IMR-90 (cell line): ENCODE results near the gene CDH15. TPM values are rescaled to one million over a fixed set of nuclear protein-coding genes. Genes with fewer than 3 reads are reported as not detected.

Source experiments
- ATAC-seq: fragments of 200-7000 bp; cut with Tn5 transposase; 2 replicates; pipeline ENCODE4 v1.9.1; 2020; ENCODE audit warnings: low read depth, mild to moderate bottlenecking, moderate library complexity
- BruUV-seq: library from RNA; stranded (reverse); fragments of 400-500 nt; replicated peaks from 2 replicates; lab custom pipeline; 2021; lab: Mats Ljungman, UMichigan
- CTCF ChIA-PET: fragments of 300-600 bp; formaldehyde crosslinking; extraction: SDS; loops from one replicate; lab custom pipeline; 2021; ENCODE audit warnings: antibody characterized with exemption; lab: Yijun Ruan, JAX
- POLR2A ChIA-PET: fragments of 300-600 bp; sonication (Branson Sonifier 250); formaldehyde crosslinking; loops from one replicate; lab custom pipeline; 2022; ENCODE audit warnings: antibody characterized with exemption; ENCODE audit not compliant: unreplicated experiment; lab: Charles Lee
- DNase-seq: peaks from one replicate; pipeline ENCODE4 v3.0.0; 2013
- H2AFZ ChIP-seq: replicated peaks from 2 replicates; pipeline ENCODE3; 2013; ENCODE audit warnings: low read length, mild to moderate bottlenecking; ENCODE audit not compliant: poor library complexity
- H2AK5ac ChIP-seq: 2 replicates; pipeline ENCODE4 v1.6.1; 2013; ENCODE audit warnings: low read depth, low read length, inconsistent platforms
- H2AK9ac ChIP-seq: replicated peaks from 2 replicates; pipeline ENCODE3; 2013; ENCODE audit warnings: mild to moderate bottlenecking, low read depth, low read length, moderate library complexity; ENCODE audit not compliant: poor library complexity
- H2BK120ac ChIP-seq: 2 replicates; pipeline ENCODE4 v1.6.1; 2013; ENCODE audit warnings: low read depth, low read length, inconsistent platforms
- H2BK15ac ChIP-seq: 3 replicates; pipeline ENCODE4 v1.6.1; 2013; ENCODE audit warnings: low read depth, low read length, inconsistent platforms
- H2BK20ac ChIP-seq: 2 replicates; pipeline ENCODE4 v1.6.1; 2013; ENCODE audit warnings: low read depth, mild to moderate bottlenecking, inconsistent platforms, low read length, moderate library complexity
- H2BK5ac ChIP-seq: 2 replicates; pipeline ENCODE4 v1.6.1; 2013; ENCODE audit warnings: mild to moderate bottlenecking, low read depth, low read length, inconsistent platforms; ENCODE audit not compliant: poor library complexity, severe bottlenecking
- H3K14ac ChIP-seq: replicated peaks from 2 replicates; pipeline ENCODE4 v1.6.1; 2013; ENCODE audit warnings: low read depth, low read length, inconsistent platforms
- H3K18ac ChIP-seq: 2 replicates; pipeline ENCODE4 v1.6.1; 2013; ENCODE audit warnings: low read depth, low read length, control low read depth
- H3K23ac ChIP-seq: 2 replicates; pipeline ENCODE4 v1.6.1; 2013; ENCODE audit warnings: low read depth, low read length, inconsistent platforms
- H3K27ac ChIP-seq: 2 replicates; pipeline ENCODE4 v1.5.1; 2013; ENCODE audit warnings: mild to moderate bottlenecking, control low read depth, low read length; ENCODE audit not compliant: insufficient read depth
- H3K27me3 ChIP-seq: 2 replicates; pipeline ENCODE4 v1.6.1; 2013; ENCODE audit warnings: low read length; ENCODE audit not compliant: control insufficient read depth, insufficient read depth
- H3K36me3 ChIP-seq: 2 replicates; pipeline ENCODE4 v1.6.1; 2013; ENCODE audit warnings: low read length, mixed read lengths; ENCODE audit not compliant: control insufficient read depth, insufficient read depth
- H3K4ac ChIP-seq: 2 replicates; pipeline ENCODE4 v1.6.1; 2013; ENCODE audit warnings: low read depth, low read length, inconsistent platforms
- H3K4me1 ChIP-seq: 2 replicates; pipeline ENCODE4 v1.6.1; 2013; ENCODE audit warnings: low read length, mixed read lengths; ENCODE audit not compliant: control insufficient read depth, insufficient read depth
- H3K4me2 ChIP-seq: 2 replicates; pipeline ENCODE4 v1.6.1; 2013; ENCODE audit warnings: low read depth, mild to moderate bottlenecking, control low read depth, low read length, moderate library complexity
- H3K4me3 ChIP-seq: 2 replicates; pipeline ENCODE4 v1.5.1; 2013; ENCODE audit warnings: low read depth, mild to moderate bottlenecking, control low read depth, low read length, moderate library complexity; ENCODE audit not compliant: insufficient read depth
- H3K56ac ChIP-seq: 2 replicates; pipeline ENCODE4 v1.6.1; 2013; ENCODE audit warnings: low read length, inconsistent platforms; ENCODE audit not compliant: insufficient read depth; ENCODE audit errors: extremely low read depth
- H3K79me1 ChIP-seq, 2 experiments: 2 replicates each; pipeline ENCODE4 v1.6.1; 2013; ENCODE audit warnings: low read length in 2 of 2, inconsistent platforms in 1 of 2, low read depth in 1 of 2
- H3K9ac ChIP-seq: 2 replicates; pipeline ENCODE4 v1.6.1; 2013; ENCODE audit warnings: low read depth, low read length, control low read depth
- H3K9me1 ChIP-seq: 2 replicates; pipeline ENCODE4 v1.6.1; 2013; ENCODE audit warnings: low read length, inconsistent platforms; ENCODE audit not compliant: insufficient read depth
- H3K9me3 ChIP-seq: 2 replicates; pipeline ENCODE4 v1.6.1; 2013; ENCODE audit warnings: low read length; ENCODE audit not compliant: control insufficient read depth, insufficient read depth
- H4K20me1 ChIP-seq: 2 replicates; pipeline ENCODE4 v1.6.1; 2013; ENCODE audit warnings: low read length, inconsistent platforms; ENCODE audit not compliant: insufficient read depth
- H4K5ac ChIP-seq: 2 replicates; pipeline ENCODE4 v1.6.1; 2013; ENCODE audit warnings: mild to moderate bottlenecking, low read depth, low read length, control low read depth
- H4K8ac ChIP-seq, 2 experiments: 2 replicates each; pipeline ENCODE4 v1.6.1; 2013; ENCODE audit warnings: low read depth in 2 of 2, low read length in 2 of 2, control low read depth in 1 of 2, inconsistent platforms in 1 of 2
- H4K91ac ChIP-seq: 2 replicates; pipeline ENCODE4 v1.6.1; 2013; ENCODE audit warnings: low read depth, low read length, inconsistent platforms; ENCODE audit not compliant: insufficient read depth
- BHLHE40 ChIP-seq: fragments of 150-350 bp; IDR thresholded peaks from 2 replicates; pipeline ENCODE4 v1.6.1; 2016; ENCODE audit warnings: mild to moderate bottlenecking, low read depth, low read length
- CEBPB ChIP-seq: IDR thresholded peaks from 2 replicates; pipeline ENCODE4 v1.6.1; 2012; ENCODE audit warnings: low read depth, low read length, improper control_type of control experiment
- CHD1 ChIP-seq: IDR thresholded peaks from 2 replicates; pipeline ENCODE4 v1.6.1; 2012; ENCODE audit warnings: low read depth, low read length, improper control_type of control experiment
- FOS ChIP-seq: fragments of 150-350 bp; IDR thresholded peaks from 2 replicates; pipeline ENCODE4 v1.6.1; 2016; ENCODE audit warnings: low read depth, low read length
- MAFK ChIP-seq: IDR thresholded peaks from 2 replicates; pipeline ENCODE4 v1.6.1; 2012; ENCODE audit warnings: low read depth, low read length, improper control_type of control experiment
- MAZ ChIP-seq: IDR thresholded peaks from 2 replicates; pipeline ENCODE4 v1.6.1; 2012; ENCODE audit warnings: low read depth, mild to moderate bottlenecking, low read length, improper control_type of control experiment, moderate library complexity, borderline replicate concordance
- MXI1 ChIP-seq: IDR thresholded peaks from 2 replicates; pipeline ENCODE4 v1.6.1; 2012; ENCODE audit warnings: low read depth, mild to moderate bottlenecking, low read length, moderate library complexity, borderline replicate concordance
- NFE2L2 ChIP-seq: fragments of 150-350 bp; IDR thresholded peaks from 2 replicates; pipeline ENCODE4 v1.6.1; 2016; ENCODE audit warnings: low read depth, mild to moderate bottlenecking, low read length
- POLR2A ChIP-seq: IDR thresholded peaks from 2 replicates; pipeline ENCODE4 v1.6.1; 2012; ENCODE audit warnings: mild to moderate bottlenecking, low read depth, low read length
- RAD21 ChIP-seq: IDR thresholded peaks from 2 replicates; pipeline ENCODE4 v1.6.1; 2012; ENCODE audit warnings: low read length, improper control_type of control experiment
- RCOR1 ChIP-seq: IDR thresholded peaks from 2 replicates; pipeline ENCODE4 v1.6.1; 2012; ENCODE audit warnings: mild to moderate bottlenecking, low read length, improper control_type of control experiment; ENCODE audit not compliant: insufficient replicate concordance
- RFX5 ChIP-seq: IDR thresholded peaks from 2 replicates; pipeline ENCODE4 v1.8.0; 2012; ENCODE audit warnings: low read depth, mild to moderate bottlenecking, low read length, moderate library complexity
- SMC3 ChIP-seq: fragments of 150-350 bp; IDR thresholded peaks from 2 replicates; pipeline ENCODE4 v1.6.1; 2016; ENCODE audit warnings: low read depth, mild to moderate bottlenecking, antibody characterized with exemption, low read length, moderate library complexity
- WGBS, 2 experiments: methylation state at CpG; one replicate each; pipeline versions ENCODE4 v1.1.5 to v1.1.7; 2013; ENCODE audit warnings: missing lambda C conversion rate in 2 of 2; ENCODE audit not compliant: insufficient read length in 1 of 2; ENCODE audit errors: extremely low coverage in 2 of 2; 5-methylcytosine and 5-hydroxymethylcytosine counted together
- dilution Hi-C: fragments of 300-500 bp; cut with HindIII; formaldehyde crosslinking; loops from one replicate; pipeline ENCODE4 v1.14.3; 2018; ENCODE audit warnings: low sequenced_read_pairs; ENCODE audit not compliant: unreplicated experiment
- in situ Hi-C: fragments of 300-500 bp; cut with MboI; formaldehyde crosslinking; loops from 3 replicates; pipeline ENCODE4 v1.14.3; 2019; ENCODE audit warnings: low sequenced_read_pairs, inconsistent platforms, mixed read lengths
- intact Hi-C: fragments of 100-400 bp; cut with micrococcal nuclease; formaldehyde crosslinking; loops from 2 replicates; pipeline ENCODE4 v1.10.0; 2022
- polyA plus RNA-seq, 3 experiments: library from polyadenylated mRNA; depleted of rRNA; stranded (reverse); fragments of >200 nt; gene quantifications; 2 replicates each; pipeline ENCODE4 v1.2.3, GENCODE V29; 2012; ENCODE audit warnings: low replicate concordance in 1 of 3
- total RNA-seq: library from RNA; depleted of rRNA; stranded (reverse); fragments of >200 nt; gene quantifications from 2 replicates; pipeline ENCODE4 v1.2.3, GENCODE V29; 2012
- TF ChIP-seq, protein P1 (sequence below): conservative IDR thresholded peaks from 2 replicates; pipeline ENCODE4 v1.5.1; 2012; ENCODE audit warnings: mild to moderate bottlenecking, low read depth, low read length, improper control_type of control experiment
- TF ChIP-seq, protein P2 (sequence below): fragments of 150-350 bp; IDR thresholded peaks from 2 replicates; pipeline ENCODE4 v1.6.1; 2017; ENCODE audit warnings: mild to moderate bottlenecking, antibody characterized with exemption, low read length, low read depth
- TF ChIP-seq, protein P3 (sequence below): fragments of 150-350 bp; IDR thresholded peaks from 2 replicates; pipeline ENCODE4 v1.6.1; 2016; ENCODE audit warnings: low read depth, mild to moderate bottlenecking, low read length, moderate library complexity, borderline replicate concordance

The CDH15 gene
- total and polyA plus RNA-seq, 2 of the 4 experiments (the other 2 are of a cell fraction) = 0.18 to 0.62 TPM

DNA sequence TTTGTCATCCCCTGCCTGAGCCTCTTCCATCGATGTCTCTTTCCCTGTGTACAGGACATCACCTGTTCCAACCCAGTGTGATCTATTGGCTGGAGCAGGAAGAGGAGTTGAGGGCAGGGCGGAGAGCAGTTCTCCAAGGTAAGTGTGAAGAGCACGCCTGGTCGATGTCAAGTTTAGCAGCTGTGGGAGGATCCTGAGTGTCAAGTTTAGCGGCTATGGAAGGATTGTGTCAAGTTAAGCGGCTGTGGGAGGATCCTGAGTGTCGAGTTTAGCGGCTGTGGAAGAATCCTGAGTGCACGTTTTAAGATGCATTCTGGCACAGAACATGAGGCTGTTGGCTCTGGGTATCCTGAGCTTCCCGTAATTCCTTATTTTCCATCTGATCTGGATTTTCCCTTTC lies 53.1 kb downstream of the CDH15 start:
- Histone ChIP-seq H3K4me3 (no peak overlapping the region), H4K8ac (no peak overlapping the region), H2BK15ac (no peak overlapping the region), H3K4ac (no peak overlapping the region), H2BK120ac (no peak overlapping the region), H3K18ac (no peak overlapping the region), H2BK5ac (no peak overlapping the region), H3K79me1 (peaks cover 38 to 39% of the 10 kb centered on the region in 2 experiments), H3K4me2 (no peak overlapping the region), H3K27ac (no peak overlapping the region), H2AK9ac (no peak overlapping the region), H2AK5ac (no peak overlapping the region), H4K91ac (no peak overlapping the region), H3K27me3 (no peaks in the 10 kb centered on the region), H3K36me3 (peaks cover 69% of the 10 kb centered on the region), H2BK20ac (no peak overlapping the region), H2AFZ (no peak overlapping the region), H3K23ac (no peak overlapping the region), H3K9me1 (0 out of 2 replicates have a peak, but pooled peaks cover 3% of the 10 kb centered on the region), H3K14ac (no peak overlapping the region), H4K20me1 (no peaks in the 10 kb centered on the region), H3K56ac (no peak overlapping the region), H3K9me3 (peaks cover 33% of the 10 kb centered on the region), H3K9ac (no peak overlapping the region), H3K4me1 (no peaks in the 10 kb centered on the region), H4K5ac (no peak overlapping the region)
- ChIA-PET CTCF (no interaction called here), POLR2A (no interaction called here)
- 100% methylated on average over 5 of the region's 10 CpGs; no CpG with 5 or more reads in 1 of the 2 experiments for WGBS, 2 experiments
- no peak for ATAC-seq
- in situ Hi-C loops = no loop called here
- dilution Hi-C loops = no loop called here
- DNase-seq = no peak
- intact Hi-C loops = no loop called here
- BruUV-seq = no TSS peak
- TF ChIP-seq, protein P1, sequence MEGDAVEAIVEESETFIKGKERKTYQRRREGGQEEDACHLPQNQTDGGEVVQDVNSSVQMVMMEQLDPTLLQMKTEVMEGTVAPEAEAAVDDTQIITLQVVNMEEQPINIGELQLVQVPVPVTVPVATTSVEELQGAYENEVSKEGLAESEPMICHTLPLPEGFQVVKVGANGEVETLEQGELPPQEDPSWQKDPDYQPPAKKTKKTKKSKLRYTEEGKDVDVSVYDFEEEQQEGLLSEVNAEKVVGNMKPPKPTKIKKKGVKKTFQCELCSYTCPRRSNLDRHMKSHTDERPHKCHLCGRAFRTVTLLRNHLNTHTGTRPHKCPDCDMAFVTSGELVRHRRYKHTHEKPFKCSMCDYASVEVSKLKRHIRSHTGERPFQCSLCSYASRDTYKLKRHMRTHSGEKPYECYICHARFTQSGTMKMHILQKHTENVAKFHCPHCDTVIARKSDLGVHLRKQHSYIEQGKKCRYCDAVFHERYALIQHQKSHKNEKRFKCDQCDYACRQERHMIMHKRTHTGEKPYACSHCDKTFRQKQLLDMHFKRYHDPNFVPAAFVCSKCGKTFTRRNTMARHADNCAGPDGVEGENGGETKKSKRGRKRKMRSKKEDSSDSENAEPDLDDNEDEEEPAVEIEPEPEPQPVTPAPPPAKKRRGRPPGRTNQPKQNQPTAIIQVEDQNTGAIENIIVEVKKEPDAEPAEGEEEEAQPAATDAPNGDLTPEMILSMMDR = no peak
- TF ChIP-seq NFE2L2 = no peak
- TF ChIP-seq CEBPB = no peak
- TF ChIP-seq, protein P2, sequence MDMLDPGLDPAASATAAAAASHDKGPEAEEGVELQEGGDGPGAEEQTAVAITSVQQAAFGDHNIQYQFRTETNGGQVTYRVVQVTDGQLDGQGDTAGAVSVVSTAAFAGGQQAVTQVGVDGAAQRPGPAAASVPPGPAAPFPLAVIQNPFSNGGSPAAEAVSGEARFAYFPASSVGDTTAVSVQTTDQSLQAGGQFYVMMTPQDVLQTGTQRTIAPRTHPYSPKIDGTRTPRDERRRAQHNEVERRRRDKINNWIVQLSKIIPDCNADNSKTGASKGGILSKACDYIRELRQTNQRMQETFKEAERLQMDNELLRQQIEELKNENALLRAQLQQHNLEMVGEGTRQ = no peak
- TF ChIP-seq CHD1 = no peak
- TF ChIP-seq, protein P3, sequence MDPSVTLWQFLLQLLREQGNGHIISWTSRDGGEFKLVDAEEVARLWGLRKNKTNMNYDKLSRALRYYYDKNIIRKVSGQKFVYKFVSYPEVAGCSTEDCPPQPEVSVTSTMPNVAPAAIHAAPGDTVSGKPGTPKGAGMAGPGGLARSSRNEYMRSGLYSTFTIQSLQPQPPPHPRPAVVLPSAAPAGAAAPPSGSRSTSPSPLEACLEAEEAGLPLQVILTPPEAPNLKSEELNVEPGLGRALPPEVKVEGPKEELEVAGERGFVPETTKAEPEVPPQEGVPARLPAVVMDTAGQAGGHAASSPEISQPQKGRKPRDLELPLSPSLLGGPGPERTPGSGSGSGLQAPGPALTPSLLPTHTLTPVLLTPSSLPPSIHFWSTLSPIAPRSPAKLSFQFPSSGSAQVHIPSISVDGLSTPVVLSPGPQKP = no peak
- no peak for TF ChIP-seq FOS
- no peak for TF ChIP-seq RAD21
- no peak for TF ChIP-seq MAFK
- TF ChIP-seq POLR2A = no peak
- no peak for TF ChIP-seq RCOR1
- no peak for TF ChIP-seq SMC3
- TF ChIP-seq BHLHE40 = no peak
- no peak for TF ChIP-seq RFX5
- TF ChIP-seq MAZ = no peak
- TF ChIP-seq MXI1 = no peak
